ENCODE data around the gene ZNF597.

ZNF597 gene, protein sequence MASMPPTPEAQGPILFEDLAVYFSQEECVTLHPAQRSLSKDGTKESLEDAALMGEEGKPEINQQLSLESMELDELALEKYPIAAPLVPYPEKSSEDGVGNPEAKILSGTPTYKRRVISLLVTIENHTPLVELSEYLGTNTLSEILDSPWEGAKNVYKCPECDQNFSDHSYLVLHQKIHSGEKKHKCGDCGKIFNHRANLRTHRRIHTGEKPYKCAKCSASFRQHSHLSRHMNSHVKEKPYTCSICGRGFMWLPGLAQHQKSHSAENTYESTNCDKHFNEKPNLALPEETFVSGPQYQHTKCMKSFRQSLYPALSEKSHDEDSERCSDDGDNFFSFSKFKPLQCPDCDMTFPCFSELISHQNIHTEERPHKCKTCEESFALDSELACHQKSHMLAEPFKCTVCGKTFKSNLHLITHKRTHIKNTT
- 10.9 to 16.4 reads per million in 2 experiments for total RNA-seq

- DNase-seq (ENCODE audit: low read depth): peak; percentile 68
Measured at GRCh38 chr16:3443108-3444031, at the start of gene ZNF597, which contains the start of gene NAA60. Gene ZNF597, minus strand, starts transcription at chr16:3443504. Its CDS starts 351 bp downstream, at chr16:3443153. Gene NAA60, plus strand, starts transcription at chr16:3443680. Its CDS starts 32,548 bp downstream, at chr16:3476228.

DNA sequence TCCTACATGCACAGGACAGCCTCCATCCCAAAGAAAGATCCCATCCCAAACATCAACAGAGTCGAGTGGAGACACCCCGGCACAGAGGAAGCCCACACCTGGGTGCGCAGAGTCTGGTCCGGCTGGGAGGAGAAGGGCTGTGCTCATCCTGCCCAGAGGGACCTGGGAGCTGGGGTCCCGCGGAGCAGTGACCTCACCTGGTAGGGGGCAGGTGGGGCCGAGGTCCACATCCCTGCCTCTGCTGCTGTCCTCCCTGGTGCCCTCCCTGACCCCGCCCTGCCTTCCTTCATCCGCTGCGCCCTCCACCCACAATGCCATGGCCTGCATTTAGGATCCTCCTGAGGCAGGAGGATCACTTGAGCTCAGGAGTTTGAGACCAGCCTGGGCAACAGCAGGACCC is 49.1 kb upstream of the ZNF597 start:
- no peak for DNase-seq (ENCODE audit: low read depth)

GRCh38 chr16:3490911-3491629 is 47.8 kb upstream of the ZNF597 start:
- no peak for DNase-seq (ENCODE audit: low read depth)

GRCh38 chr16:3488801-3489200 is 45.5 kb upstream of the ZNF597 start:
- DNase-seq (ENCODE audit: low read depth): no peak

- no peak for DNase-seq (ENCODE audit: low read depth)
Measured at GRCh38 chr16:3487521-3488410, 44.5 kb upstream of the ZNF597 start.

- DNase-seq (ENCODE audit: low read depth): no peak
Measured at GRCh38 chr16:3486506-3487215, 43.4 kb upstream of the ZNF597 start.

DNA sequence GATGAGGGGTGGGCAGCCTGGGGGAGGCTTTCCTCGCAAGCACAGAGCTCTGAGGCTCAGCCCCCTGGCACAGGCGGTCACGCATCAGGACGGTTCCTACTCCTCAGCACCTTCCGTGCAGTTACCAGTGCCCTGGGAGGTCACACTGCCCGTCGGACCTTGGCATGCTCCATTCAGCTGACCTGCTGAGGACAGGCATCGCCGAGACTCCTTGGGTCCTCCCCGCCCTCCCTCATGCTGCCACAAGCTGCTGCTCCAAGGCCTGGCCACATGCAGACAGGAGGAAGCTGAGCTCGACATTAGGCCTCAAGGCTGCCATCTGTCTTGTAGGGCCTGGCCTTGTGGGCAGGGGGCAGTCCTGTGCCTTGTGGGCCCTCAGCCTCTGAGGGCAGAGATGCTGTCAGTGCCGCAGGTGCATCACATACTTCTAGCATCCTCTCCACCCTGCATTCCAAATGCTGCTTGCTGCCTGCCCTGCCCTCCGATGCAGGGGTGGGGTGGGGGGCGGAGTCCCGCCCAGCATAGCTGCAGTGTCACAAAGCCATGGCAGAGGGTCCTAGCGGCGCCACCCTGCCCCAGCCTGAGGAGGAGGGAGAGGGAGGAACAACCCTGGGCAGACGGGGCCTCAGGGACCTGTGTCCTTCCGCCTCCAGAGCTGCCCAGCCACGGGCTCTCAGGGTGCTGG is 42.7 kb upstream of the ZNF597 start:
- no peak for DNase-seq (ENCODE audit: low read depth)

DNA sequence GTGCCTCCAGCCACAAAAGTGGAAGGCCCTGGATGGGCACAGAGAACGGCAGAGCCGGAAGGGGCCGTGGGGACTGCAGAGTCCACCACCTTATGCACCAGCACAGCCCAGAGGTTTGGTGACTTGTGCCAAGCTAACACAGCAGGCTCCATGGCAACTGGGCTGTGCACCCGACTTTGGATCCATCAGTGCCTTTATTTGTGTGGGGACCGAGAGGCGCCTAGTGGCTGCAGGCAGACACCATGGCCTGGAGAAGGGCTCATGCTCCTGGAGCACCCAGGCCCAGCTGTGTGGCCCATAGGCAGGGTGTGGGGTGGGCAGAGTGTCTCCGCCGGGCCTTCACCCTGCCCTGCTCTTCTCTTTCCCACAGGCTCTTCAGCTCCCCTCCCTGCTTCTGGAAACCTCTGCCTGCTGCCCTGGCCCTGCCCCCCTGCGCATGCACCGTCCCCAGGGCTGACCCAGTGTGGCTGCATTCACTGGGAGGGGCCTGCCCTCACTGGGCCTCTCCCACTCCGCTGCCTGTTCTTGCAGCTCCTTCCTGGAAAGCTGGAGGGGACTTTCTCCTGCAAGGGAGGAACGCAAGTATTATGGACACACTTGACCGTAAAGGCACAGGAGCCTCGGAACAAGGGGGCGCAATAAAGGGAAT is 41.9 kb upstream of the ZNF597 start:
- DNase-seq (ENCODE audit: low read depth): no peak

GRCh38 chr16:3484318-3485096 is 41.2 kb upstream of the ZNF597 start:
- DNase-seq (ENCODE audit: low read depth): no peak

DNA sequence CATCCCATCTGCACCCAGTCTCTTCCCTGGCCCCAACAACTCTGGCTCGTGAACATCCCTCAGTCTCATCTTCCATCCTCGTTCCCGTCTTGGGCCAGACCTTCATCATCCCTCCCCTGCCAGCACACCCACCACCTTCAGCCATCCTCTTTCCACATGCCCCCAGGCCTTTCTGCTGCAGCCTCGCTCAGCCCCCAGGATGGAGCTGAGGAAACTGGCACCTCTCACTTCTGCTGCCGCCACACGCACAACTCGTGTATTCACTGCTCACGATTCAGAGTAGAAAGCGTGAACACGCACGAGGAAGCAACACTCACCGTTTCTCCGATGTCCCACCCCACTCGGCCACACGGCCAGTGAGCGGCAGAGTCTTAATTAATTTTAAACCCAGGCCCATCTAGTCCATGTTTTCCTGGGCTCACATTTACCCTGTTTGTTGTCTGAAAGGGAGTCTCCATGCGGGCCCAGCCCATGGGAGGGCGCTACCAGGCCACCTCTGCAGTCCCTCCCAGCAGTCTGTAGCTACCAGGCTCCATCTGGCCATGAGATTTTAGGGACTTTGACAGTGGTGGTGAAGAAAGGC is 39.4 kb upstream of the ZNF597 start:
- DNase-seq (ENCODE audit: low read depth): no peak

DNA sequence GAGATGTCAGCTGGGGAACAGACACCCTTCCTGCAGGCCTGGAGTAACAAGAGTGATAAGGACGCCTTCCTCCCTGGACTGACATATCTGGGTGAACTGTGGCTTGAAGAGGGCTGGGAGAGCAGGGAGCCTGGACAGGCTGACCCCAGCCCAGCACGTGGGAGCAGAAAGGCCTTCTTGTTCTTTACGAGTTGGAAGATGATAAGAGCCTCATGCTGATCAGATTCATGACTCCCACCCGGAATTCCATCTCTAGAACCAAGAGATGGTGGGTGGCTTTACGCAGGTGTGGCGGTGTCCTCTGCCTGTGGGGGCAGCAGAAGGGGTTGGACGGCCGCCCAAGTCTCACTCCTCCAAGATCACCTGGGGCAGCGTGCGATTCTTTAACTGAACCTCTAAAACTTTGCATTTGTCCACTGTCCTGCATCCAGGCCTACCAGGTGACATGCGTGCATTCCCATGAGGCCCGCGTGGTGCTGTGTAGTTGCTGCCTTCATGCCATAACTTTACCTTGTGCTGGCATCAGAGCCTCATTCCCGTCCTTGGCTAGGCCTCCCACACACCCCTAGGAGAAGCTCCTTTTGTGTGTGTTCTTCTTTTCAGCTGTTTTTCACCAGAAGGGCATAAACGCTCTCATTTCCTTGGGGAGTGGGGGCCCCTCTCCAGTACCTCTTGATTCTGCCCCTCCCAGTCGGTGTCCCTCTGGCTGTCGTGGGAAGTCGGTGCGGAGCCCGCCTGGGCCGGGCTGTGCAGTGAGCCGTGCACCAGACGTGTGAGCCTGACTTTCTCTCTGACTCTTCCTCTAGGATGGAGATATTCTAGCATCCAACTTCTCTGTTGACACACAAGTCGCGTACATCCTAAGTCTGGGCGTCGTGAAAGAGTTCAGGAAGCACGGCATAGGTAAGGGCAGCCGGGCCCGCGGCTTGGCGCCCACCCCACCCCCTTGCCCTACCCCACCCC is 38.7 kb upstream of the ZNF597 start:
- no peak for DNase-seq (ENCODE audit: low read depth)

- DNase-seq (ENCODE audit: low read depth): no peak
Measured at GRCh38 chr16:3480901-3481695, 37.8 kb upstream of the ZNF597 start.

- DNase-seq (ENCODE audit: low read depth): no peak
Measured at GRCh38 chr16:3479654-3480216, 36.4 kb upstream of the ZNF597 start.

DNA sequence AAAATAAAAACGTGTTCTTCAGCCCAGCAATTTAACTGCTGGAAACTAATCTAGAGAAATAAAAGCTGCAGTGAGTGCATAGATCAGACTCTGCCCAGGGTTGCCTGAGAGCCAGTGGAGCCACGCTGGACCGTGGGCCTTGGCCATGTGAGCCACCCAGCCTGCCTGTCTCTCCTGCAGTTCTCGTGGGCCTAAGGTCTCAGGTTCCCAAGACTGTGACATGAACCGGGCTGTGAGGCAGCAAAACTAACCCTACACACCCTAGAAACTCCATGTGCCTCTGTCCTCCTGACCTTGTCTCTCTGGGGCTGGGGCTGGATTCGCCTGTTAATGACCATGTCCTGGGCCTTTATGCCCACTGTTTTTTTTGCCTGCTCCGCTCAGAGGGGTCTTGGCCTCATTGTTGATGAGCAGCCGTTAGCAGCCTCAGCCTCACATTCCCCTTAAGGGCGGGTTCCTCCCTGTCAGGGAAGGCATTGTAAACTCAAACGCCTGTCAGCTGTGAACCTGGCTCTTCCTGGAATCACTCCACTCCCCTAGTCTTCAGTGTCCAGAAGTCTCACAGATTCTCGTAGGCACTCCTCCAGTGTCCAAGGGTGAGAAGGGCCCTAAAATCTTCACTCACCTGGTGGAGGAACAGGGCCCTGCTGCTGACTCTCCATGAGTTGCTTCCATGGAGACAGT is 35.1 kb upstream of the ZNF597 start:
- DNase-seq (ENCODE audit: low read depth): no peak

DNA sequence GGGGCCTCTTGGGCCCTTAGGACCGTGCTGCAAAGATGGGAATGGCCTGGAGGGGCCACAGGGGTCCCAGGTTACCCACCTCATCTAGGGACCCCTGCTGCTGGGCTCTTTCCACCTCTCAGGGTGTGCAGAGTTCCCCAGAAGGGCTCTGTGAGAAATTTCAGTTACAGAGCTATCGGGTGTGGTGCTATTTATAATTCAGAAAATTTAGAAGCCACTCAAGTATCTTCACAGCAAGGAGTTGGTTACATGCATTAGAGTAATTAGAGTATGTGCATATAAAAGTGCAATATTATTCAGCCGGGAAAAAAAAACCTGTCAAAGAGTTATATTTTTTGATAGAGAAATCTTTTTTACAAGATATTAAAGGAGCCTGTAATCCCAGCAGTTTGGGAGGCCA is 33.1 kb upstream of the ZNF597 start:
- no peak for DNase-seq (ENCODE audit: low read depth)
